Head of caudate nucleus (tissue), 42 donors: Measurements from ENCODE around the gene LCN15.
A peak's percentile ranks its signal among the peaks of the same experiment; 100 is the strongest.
"Not testable (repeated sequence)": the region's sequence is repeated elsewhere in the genome, so short reads cannot be mapped to it uniquely, and the experiment has no call there.

Experiments
- DNase-seq, 42 donors: peaks; one replicate each; pipeline versions ENCODE4 v3.0.0 to v3.0.0-alpha.2; 2020 to 2021; ENCODE audit warnings: mixed read lengths in 7 of 42
- intact Hi-C: fragments of 100-400 bp; cut with DNase I; formaldehyde crosslinking; loops from one replicate; pipeline ENCODE4 v1.15.0; 2022

The LCN15 gene

DNA sequence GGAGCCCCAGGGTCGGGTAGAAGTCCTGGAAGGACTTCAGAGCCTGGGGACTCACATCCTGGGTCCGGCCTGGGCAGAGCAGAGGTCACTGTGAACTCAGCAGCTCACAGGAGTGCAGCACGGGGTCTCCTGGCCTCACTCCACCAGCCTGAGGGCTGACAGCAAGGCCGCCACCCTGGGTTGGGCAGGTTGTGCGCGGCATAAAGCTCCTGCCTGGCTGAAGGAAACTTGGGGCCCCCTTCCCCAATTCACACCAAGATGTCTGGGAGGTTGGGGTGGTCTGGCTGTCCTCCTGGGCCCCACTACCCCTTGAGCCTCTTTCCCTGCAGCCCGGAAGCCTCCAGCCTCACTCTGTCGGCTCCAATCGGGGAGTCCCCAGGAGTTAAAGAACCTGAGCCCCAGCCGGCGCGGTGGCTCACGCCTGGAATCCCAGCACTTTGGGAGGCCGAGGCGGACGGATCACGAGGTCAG is 2.1 kb downstream of the LCN15 start:
- no peak for DNase-seq
- intact Hi-C loops: no loop called here

DNA sequence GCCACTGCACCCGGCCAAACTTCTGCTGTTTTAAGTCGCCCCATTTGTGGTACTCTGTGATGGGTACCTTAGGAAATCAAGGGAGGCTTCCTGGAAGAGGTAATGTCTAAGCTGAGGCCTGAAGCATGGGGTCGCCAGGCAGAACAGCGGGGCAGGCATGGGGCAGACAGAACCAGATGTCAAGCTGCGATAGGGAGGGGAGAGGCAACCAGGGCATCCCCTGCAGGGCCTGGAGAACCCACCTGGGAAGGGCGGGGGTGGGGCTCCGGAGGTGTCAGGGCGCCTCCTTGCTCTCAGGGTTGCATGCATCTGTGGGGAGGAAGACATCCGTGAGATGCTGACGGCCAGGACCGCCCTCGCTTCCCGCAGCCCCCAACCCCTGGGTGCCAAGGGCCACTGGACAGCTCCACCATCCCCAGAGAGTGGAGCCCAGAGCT is 2.8 kb downstream of the LCN15 start:
- intact Hi-C loops: no loop called here
- DNase-seq: no peak

- intact Hi-C loops: not testable (repeated sequence)
- peak in 41 of 42 donors; percentile 35 to 80 (median 53) for DNase-seq
These were observed 3.3 kb downstream of the LCN15 start for GRCh38 chr9:136760834-136761544.

- intact Hi-C loops: no loop called here
- no peak for DNase-seq
These were observed 3.9 kb downstream of the LCN15 start for GRCh38 chr9:136760424-136760823.

DNA sequence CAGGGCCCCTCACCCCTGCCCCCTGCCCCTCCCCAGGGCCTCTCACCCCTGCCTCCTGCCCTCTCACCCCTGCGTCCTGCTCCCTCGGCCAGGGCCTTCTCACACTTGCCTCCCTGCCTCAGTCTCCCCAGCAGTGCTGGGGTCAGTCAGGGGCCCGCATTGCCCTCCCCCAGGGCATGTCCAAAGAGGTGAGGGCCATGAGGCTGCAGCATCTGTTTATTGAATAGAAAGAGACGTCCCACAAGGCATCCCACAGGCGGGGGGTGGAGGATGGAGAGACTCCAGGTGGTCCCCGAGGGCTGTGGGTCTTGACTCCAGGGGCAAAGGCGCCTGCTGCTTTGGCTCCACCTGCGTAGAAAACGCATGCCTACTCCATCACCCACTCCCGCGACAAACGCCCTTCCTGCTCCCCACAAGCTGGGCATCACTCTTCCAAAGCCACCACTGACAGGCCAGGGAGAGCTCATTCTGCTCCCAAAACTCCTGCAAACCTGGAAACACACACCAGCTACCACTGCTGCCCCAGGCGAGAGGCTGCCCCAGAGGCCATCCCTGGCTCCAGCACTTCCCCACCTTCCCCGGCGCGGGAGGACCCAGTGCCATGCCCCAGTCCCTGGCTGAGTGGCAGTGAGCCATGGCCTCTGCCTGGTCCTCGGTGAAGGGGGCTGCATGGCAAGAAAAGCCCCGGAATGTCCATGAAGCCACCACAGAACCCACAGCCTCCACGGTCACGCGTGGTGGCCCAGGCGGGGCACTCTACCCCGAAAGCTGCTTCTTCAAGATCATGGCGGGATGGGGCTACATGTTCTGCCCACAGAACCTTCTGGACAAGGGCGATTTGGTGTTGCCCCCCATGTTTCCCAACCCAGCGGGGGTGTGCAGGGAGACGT is 4.6 kb downstream of the LCN15 start:
- DNase-seq: peak in 1 of 42 donors; percentile 11
- intact Hi-C loops: no loop called here

DNA sequence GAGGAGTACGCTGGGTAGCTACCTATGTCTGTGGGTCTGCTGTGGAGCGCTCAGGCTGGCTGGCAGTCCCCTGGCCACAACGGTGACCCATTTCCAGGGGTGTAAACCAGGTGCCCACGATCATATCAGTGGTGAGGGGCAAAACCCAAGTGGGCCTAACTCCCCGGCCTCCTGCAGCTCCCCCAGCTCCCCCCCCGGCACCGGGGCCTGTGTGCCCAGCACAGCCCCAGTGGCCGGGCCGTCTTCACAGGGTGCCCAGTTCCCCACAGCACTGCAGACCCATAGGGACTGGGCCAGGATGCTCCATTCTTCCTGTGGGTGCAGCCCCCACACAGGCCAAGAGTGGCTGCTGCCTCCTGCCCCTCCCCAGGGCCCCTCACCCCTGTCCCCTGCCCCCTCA is 5.3 kb downstream of the LCN15 start:
- intact Hi-C loops: no loop called here
- no peak for DNase-seq

GRCh38 chr9:136757751-136758140 is 6.6 kb downstream of the LCN15 start:
- intact Hi-C loops: no loop called here
- DNase-seq: no peak

GRCh38 chr9:136757328-136757727 is 7.0 kb downstream of the LCN15 start:
- no peak for DNase-seq
- intact Hi-C loops: no loop called here

DNA sequence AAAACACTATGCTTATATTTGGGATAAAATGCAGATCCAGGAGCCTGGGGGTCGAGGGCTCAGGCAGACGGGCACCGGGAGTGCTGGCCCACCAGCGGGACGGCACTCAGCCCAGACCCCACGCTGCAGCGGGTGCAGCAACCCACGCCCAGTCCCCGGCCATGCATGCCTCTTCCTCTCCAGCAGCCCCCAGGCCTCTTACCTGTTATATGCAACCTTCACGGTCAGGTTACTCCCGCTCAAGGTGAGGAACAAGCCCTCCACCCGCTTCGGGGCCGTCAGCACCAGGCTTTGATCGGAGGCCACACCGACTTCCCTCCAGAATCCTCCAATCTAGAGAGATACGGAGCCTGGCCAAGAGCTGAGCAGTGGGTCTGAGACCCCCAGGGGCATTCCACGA is 7.5 kb downstream of the LCN15 start:
- no peak for DNase-seq
- intact Hi-C loops: no loop called here

GRCh38 chr9:136756134-136756438 is 8.2 kb downstream of the LCN15 start:
- no peak for DNase-seq
- intact Hi-C loops: no loop called here

- intact Hi-C loops, DNase-seq: not testable (repeated sequence)
These were observed 8.8 kb downstream of the LCN15 start for GRCh38 chr9:136755302-136756133.

GRCh38 chr9:136754626-136755301 is 9.6 kb downstream of the LCN15 start:
- DNase-seq: no peak
- intact Hi-C loops: no loop called here

GRCh38 chr9:136754059-136754572 is 10.2 kb downstream of the LCN15 start:
- intact Hi-C loops: no loop called here
- DNase-seq: no peak

- no peak for DNase-seq
- intact Hi-C loops: no loop called here
These were observed 10.8 kb downstream of the LCN15 start for GRCh38 chr9:136753371-136754058.

GRCh38 chr9:136751814-136752213 is 12.5 kb downstream of the LCN15 start:
- intact Hi-C loops: no loop called here
- no peak for DNase-seq

DNA sequence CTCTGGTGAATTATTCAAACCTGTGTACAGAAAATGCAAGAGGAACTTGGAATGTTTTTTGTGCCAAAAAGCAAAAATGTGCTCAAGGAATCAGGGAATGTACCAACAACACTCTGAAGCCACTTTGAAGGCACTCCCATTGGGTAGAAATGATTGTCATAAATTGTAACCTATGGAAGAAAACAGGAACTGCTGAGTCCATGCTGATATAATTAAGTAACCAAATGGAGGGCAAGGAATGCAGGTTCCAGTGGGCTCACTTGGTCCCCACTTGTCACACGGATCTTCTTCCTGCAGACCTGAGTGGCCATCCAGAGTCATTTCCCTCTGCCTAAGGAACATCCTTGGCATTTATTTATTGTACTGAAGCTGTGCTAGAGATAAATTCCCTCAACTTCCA is 13.1 kb downstream of the LCN15 start:
- intact Hi-C loops: no loop called here

DNA sequence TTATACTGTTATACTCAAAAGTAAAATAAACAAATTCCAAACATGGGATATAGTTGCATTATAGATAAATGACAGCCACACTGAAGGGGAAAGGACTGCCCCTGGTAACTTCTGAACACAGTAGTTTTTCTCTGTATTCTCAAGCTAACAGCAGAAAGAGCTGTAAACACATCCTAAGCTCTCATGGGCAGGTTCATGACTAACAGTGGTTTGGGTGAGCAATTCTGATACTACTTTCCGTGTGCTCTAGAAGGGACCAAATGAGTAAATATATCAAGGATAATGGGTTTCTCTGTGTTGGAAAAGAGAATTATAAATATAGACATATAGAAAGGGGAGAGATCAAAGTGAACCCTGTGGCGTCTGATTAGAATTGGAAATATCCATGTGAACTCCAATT is 13.8 kb downstream of the LCN15 start:
- no peak for DNase-seq
- intact Hi-C loops: no loop called here

More for the DNA sequence above, 13.1 kb downstream of the LCN15 start:
- no peak for DNase-seq
